ENCODE data around the gene TMEM89. TPM values are rescaled to one million over a fixed set of nuclear protein-coding genes. Genes with fewer than 3 reads are reported as not detected.

TMEM89 gene
- polyA plus RNA-seq, 1 donor (not counting 4 experiments of a cell fraction or from before 2014, with no cell fraction given), result not detected

GRCh38 chr3:48655606-48656005 lies 34.0 kb upstream of the TMEM89 start:
- Histone ChIP-seq H3K9ac (ENCODE audit: control insufficient read depth, extremely low read depth, insufficient read depth, low read length) (no peak overlapping the region), H3K9me3 (ENCODE audit: control insufficient read depth, low read depth, low read length) (no peaks in the 10 kb centered on the region), H3K27me3 (ENCODE audit: control insufficient read depth, extremely low read depth, insufficient read depth, low read length) (peaks cover 7% of the 10 kb centered on the region), H3K79me2 (ENCODE audit: control insufficient read depth, insufficient read depth, low read length) (no peaks in the 10 kb centered on the region), H3K4me3 (ENCODE audit: control insufficient read depth in 2 of 3, extremely low read depth in 1 of 3, insufficient read depth in 2 of 3, low read depth in 1 of 3, low read length in 3 of 3) (no peak overlapping the region), H3K4me1 (ENCODE audit: control insufficient read depth, extremely low read depth, insufficient read depth, low read length) (peaks cover 4% of the 10 kb centered on the region), H3K9me1 (ENCODE audit: control insufficient read depth, extremely low read depth, insufficient read depth, low read length) (no peaks in the 10 kb centered on the region), H3K36me3 (ENCODE audit: control insufficient read depth in 2 of 2, extremely low read depth in 1 of 2, insufficient read depth in 2 of 2, low read length in 2 of 2) (no peaks in the 10 kb centered on the region), H3K4me2 (ENCODE audit: control insufficient read depth, extremely low read depth, insufficient read depth, low read depth, low read length) (peak overlapping the region; percentile 30), H2AFZ (ENCODE audit: control insufficient read depth, low read length) (no peak overlapping the region), H4K20me1 (ENCODE audit: control insufficient read depth, extremely low read depth, insufficient read depth, low read length) (no peaks in the 10 kb centered on the region), H3K27ac (ENCODE audit: control insufficient read depth, insufficient read depth, low read length) (no peak overlapping the region)
- DNase-seq (ENCODE audit: low read depth, low spot score) (no peak), FAIRE-seq (no peak)
- no peak for TF ChIP-seq EZH2 (IDR thresholded peaks at IDR 0.05; ENCODE audit: low read length)
- TF ChIP-seq, protein P1, sequence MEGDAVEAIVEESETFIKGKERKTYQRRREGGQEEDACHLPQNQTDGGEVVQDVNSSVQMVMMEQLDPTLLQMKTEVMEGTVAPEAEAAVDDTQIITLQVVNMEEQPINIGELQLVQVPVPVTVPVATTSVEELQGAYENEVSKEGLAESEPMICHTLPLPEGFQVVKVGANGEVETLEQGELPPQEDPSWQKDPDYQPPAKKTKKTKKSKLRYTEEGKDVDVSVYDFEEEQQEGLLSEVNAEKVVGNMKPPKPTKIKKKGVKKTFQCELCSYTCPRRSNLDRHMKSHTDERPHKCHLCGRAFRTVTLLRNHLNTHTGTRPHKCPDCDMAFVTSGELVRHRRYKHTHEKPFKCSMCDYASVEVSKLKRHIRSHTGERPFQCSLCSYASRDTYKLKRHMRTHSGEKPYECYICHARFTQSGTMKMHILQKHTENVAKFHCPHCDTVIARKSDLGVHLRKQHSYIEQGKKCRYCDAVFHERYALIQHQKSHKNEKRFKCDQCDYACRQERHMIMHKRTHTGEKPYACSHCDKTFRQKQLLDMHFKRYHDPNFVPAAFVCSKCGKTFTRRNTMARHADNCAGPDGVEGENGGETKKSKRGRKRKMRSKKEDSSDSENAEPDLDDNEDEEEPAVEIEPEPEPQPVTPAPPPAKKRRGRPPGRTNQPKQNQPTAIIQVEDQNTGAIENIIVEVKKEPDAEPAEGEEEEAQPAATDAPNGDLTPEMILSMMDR (optimal IDR thresholded peaks at IDR 0.05 in 1 of 3, IDR thresholded peaks at IDR 0.05 in 1 of 3, conservative IDR thresholded peaks at IDR 0.05 in 1 of 3; ENCODE audit: extremely low read depth in 1 of 3, insufficient read depth in 2 of 3, low read length in 3 of 3), result no peak
- dilution Hi-C loops (cut with MboI; ENCODE audit: extremely low pct_ligation_motif_present, low sequenced_read_pairs), result no loop called here

- H2AFZ ChIP-seq (ENCODE audit: control insufficient read depth, low read length), result no peak overlapping the region
- dilution Hi-C loops (cut with MboI; ENCODE audit: extremely low pct_ligation_motif_present, low sequenced_read_pairs), result no loop called here
Measured at GRCh38 chr3:48655063-48655462, 33.5 kb upstream of the TMEM89 start.

More at GRCh38 chr3:48655063-48655462, 33.5 kb upstream of the TMEM89 start:
- Histone ChIP-seq H3K9me1 (ENCODE audit: control insufficient read depth, extremely low read depth, insufficient read depth, low read length) (no peaks in the 10 kb centered on the region), H3K27ac (ENCODE audit: control insufficient read depth, insufficient read depth, low read length) (no peak overlapping the region), H3K27me3 (ENCODE audit: control insufficient read depth, extremely low read depth, insufficient read depth, low read length) (peaks cover 5% of the 10 kb centered on the region), H3K4me2 (ENCODE audit: control insufficient read depth, extremely low read depth, insufficient read depth, low read depth, low read length) (no peak overlapping the region), H3K9ac (ENCODE audit: control insufficient read depth, extremely low read depth, insufficient read depth, low read length) (no peak overlapping the region), H3K4me1 (ENCODE audit: control insufficient read depth, extremely low read depth, insufficient read depth, low read length) (peaks cover 4% of the 10 kb centered on the region), H4K20me1 (ENCODE audit: control insufficient read depth, extremely low read depth, insufficient read depth, low read length) (no peaks in the 10 kb centered on the region), H3K79me2 (ENCODE audit: control insufficient read depth, insufficient read depth, low read length) (no peaks in the 10 kb centered on the region), H3K4me3 (ENCODE audit: control insufficient read depth in 2 of 3, extremely low read depth in 1 of 3, insufficient read depth in 2 of 3, low read depth in 1 of 3, low read length in 3 of 3) (no peak overlapping the region), H3K9me3 (ENCODE audit: control insufficient read depth, low read depth, low read length) (no peaks in the 10 kb centered on the region), H3K36me3 (ENCODE audit: control insufficient read depth in 2 of 2, extremely low read depth in 1 of 2, insufficient read depth in 2 of 2, low read length in 2 of 2) (no peaks in the 10 kb centered on the region)
- TF ChIP-seq, protein P1 (optimal IDR thresholded peaks at IDR 0.05 in 1 of 3, IDR thresholded peaks at IDR 0.05 in 1 of 3, conservative IDR thresholded peaks at IDR 0.05 in 1 of 3; ENCODE audit: extremely low read depth in 1 of 3, insufficient read depth in 2 of 3, low read length in 3 of 3), result no peak
- no peak for TF ChIP-seq EZH2 (IDR thresholded peaks at IDR 0.05; ENCODE audit: low read length)
- no peak for DNase-seq (ENCODE audit: low read depth, low spot score)
- no peak for FAIRE-seq
